ENCODE measurements around the gene TPO.
"Not testable (repeated sequence)": the region's sequence is repeated elsewhere in the genome, so short reads cannot be mapped to it uniquely, and the experiment has no call there.

GRCh38 chr2:1490381-1490780 lies 77.1 kb downstream of the TPO start:
- TF ChIP-seq ESRRA (CRISPR knock-in tag; IDR thresholded peaks at IDR 0.05; ENCODE audit: borderline replicate concordance); CTCF (IDR thresholded peaks at IDR 0.05); ATF1 (CRISPR knock-in tag; IDR thresholded peaks at IDR 0.05); ZBTB21 (CRISPR knock-in tag; IDR thresholded peaks at IDR 0.05; ENCODE audit: borderline replicate concordance); ZMAT4 (CRISPR knock-in tag; IDR thresholded peaks at IDR 0.05); FOXJ3 (CRISPR knock-in tag; IDR thresholded peaks at IDR 0.05; ENCODE audit: borderline replicate concordance); ATF2 (CRISPR knock-in tag; IDR thresholded peaks at IDR 0.05; ENCODE audit: borderline replicate concordance, low read depth); PREB (CRISPR knock-in tag; IDR thresholded peaks at IDR 0.05; ENCODE audit: borderline replicate concordance): not testable (repeated sequence)
